ENCODE data around the gene DENND2D. TPM values are rescaled to one million over a fixed set of nuclear protein-coding genes. Genes with fewer than 3 reads are reported as not detected.

The DENND2D gene
- total RNA-seq, 1 donor from 2014 or later: 0.18 TPM

DNA sequence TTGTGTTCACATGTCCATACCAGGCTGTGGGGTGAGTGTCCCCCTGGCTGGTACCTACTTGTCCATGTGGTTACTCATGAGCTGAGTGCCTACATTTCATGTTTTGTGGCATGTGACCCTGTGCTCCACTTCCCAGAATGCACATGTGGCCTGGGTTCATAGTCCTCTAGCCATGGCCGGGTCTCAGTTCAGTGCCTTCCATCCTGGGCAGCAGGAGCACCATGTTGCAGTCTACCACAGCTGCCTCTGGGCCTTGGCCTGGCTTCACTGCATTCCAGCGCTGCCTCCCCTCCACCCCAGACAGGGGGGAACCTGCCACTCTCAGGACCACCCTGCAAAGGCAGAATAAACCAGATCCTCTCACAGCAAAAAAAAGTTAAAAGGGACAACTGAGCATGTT lies 54.9 kb downstream of the DENND2D start:
- Histone ChIP-seq H3K9me3 (ENCODE audit: insufficient read depth, low read depth, low read length) (no peaks in the 10 kb centered on the region), H3K36me3 (ENCODE audit: insufficient read depth, low read length) (peaks cover 4% of the 10 kb centered on the region), H2AFZ (ENCODE audit: low read depth, low read length) (no peak overlapping the region), H3K4me2 (ENCODE audit: low read length) (no peak overlapping the region), H4K20me1 (ENCODE audit: insufficient read depth, low read length) (peaks cover 37% of the 10 kb centered on the region), H3K27me3 (ENCODE audit: insufficient read depth, low read length) (no peaks in the 10 kb centered on the region), H3K9ac (ENCODE audit: low read length) (no peak overlapping the region), H3K79me2 (ENCODE audit: insufficient read depth, low read length) (peaks cover 83% of the 10 kb centered on the region), H3K4me3 (ENCODE audit: insufficient read depth, low read depth, low read length) (no peak overlapping the region), H3K27ac (ENCODE audit: low read depth, low read length) (no peak overlapping the region), H3K4me1 (ENCODE audit: insufficient read depth, low read length) (peaks cover 7% of the 10 kb centered on the region)
- no peak overlapping the region for H3K4me3 Mint-ChIP-seq (ENCODE audit: unreplicated experiment)
- H3K36me3 Mint-ChIP-seq (ENCODE audit: low read depth, unreplicated experiment): peaks cover 2% of the 10 kb centered on the region
- H3K27ac Mint-ChIP-seq (ENCODE audit: unreplicated experiment): no peak overlapping the region
- H3K27me3 Mint-ChIP-seq (ENCODE audit: low read depth, unreplicated experiment): no peaks in the 10 kb centered on the region
- H3K4me1 Mint-ChIP-seq (ENCODE audit: low read depth, unreplicated experiment): peaks cover 9% of the 10 kb centered on the region
- FAIRE-seq (no peak), DNase-seq (ENCODE audit: low read depth) (no peak)
- no peak for TF ChIP-seq EZH2 (IDR thresholded peaks at IDR 0.05; ENCODE audit: insufficient read depth, low read length)
- TF ChIP-seq, protein P1, sequence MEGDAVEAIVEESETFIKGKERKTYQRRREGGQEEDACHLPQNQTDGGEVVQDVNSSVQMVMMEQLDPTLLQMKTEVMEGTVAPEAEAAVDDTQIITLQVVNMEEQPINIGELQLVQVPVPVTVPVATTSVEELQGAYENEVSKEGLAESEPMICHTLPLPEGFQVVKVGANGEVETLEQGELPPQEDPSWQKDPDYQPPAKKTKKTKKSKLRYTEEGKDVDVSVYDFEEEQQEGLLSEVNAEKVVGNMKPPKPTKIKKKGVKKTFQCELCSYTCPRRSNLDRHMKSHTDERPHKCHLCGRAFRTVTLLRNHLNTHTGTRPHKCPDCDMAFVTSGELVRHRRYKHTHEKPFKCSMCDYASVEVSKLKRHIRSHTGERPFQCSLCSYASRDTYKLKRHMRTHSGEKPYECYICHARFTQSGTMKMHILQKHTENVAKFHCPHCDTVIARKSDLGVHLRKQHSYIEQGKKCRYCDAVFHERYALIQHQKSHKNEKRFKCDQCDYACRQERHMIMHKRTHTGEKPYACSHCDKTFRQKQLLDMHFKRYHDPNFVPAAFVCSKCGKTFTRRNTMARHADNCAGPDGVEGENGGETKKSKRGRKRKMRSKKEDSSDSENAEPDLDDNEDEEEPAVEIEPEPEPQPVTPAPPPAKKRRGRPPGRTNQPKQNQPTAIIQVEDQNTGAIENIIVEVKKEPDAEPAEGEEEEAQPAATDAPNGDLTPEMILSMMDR (IDR thresholded peaks at IDR 0.05; ENCODE audit: insufficient read depth, low read depth, low read length): no peak
- no peaks in the 10 kb centered on the region for H3K9me3 Mint-ChIP-seq (ENCODE audit: unreplicated experiment)

DNA sequence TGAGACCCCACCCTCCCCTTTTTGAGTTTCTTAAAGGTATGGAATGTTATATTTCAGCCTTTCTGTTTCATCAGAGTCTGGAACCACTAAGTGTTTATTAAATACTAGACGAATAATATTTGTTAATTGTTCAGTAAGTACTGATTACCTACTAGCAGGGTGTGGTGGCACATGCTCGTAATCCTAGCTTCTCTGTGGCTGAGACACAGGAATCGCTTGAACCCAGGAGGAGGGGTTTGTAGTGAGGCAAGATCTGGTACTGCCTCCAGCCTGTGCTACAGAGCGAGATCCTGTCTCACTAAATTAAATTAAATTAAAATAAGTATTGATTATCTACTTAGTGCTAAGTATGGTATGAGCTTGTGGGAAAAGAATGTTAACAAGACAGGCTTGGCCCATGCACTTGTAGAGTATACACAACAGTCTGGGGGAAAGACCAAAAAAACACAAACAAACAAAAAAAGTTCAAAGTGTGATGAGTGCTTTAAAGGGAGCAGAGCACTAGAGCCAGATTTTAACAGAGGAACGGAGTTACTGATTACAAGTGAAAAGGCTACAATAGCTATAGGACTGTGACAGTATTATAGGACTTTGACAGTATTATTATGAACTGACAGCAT lies 58.0 kb downstream of the DENND2D start:
- Histone ChIP-seq H3K27ac (ENCODE audit: low read depth, low read length) (no peak overlapping the region), H3K36me3 (ENCODE audit: insufficient read depth, low read length) (no peaks in the 10 kb centered on the region), H3K9me3 (ENCODE audit: insufficient read depth, low read depth, low read length) (no peaks in the 10 kb centered on the region), H4K20me1 (ENCODE audit: insufficient read depth, low read length) (peaks cover 29% of the 10 kb centered on the region), H3K4me1 (ENCODE audit: insufficient read depth, low read length) (peaks cover 13% of the 10 kb centered on the region), H3K4me3 (ENCODE audit: insufficient read depth, low read depth, low read length) (no peak overlapping the region), H3K79me2 (ENCODE audit: insufficient read depth, low read length) (peaks cover 87% of the 10 kb centered on the region), H3K4me2 (ENCODE audit: low read length) (no peak overlapping the region), H3K9ac (ENCODE audit: low read length) (no peak overlapping the region), H2AFZ (ENCODE audit: low read depth, low read length) (no peak overlapping the region), H3K27me3 (ENCODE audit: insufficient read depth, low read length) (no peaks in the 10 kb centered on the region)
- TF ChIP-seq, protein P1 (IDR thresholded peaks at IDR 0.05; ENCODE audit: insufficient read depth, low read depth, low read length): no peak
- no peak for TF ChIP-seq EZH2 (IDR thresholded peaks at IDR 0.05; ENCODE audit: insufficient read depth, low read length)
- H3K4me1 Mint-ChIP-seq (ENCODE audit: low read depth, unreplicated experiment): peaks cover 16% of the 10 kb centered on the region
- FAIRE-seq: no peak
- DNase-seq (ENCODE audit: low read depth): no peak
- no peaks in the 10 kb centered on the region for H3K36me3 Mint-ChIP-seq (ENCODE audit: low read depth, unreplicated experiment)
- no peaks in the 10 kb centered on the region for H3K9me3 Mint-ChIP-seq (ENCODE audit: unreplicated experiment)
- no peak overlapping the region for H3K27ac Mint-ChIP-seq (ENCODE audit: unreplicated experiment)
- H3K4me3 Mint-ChIP-seq (ENCODE audit: unreplicated experiment): peak overlapping the region; percentile 34
- no peaks in the 10 kb centered on the region for H3K27me3 Mint-ChIP-seq (ENCODE audit: low read depth, unreplicated experiment)

Measured in astrocyte (in vitro differentiated cells and primary cell).